H9 (cell line): ENCODE results near the gene CLTCL1. TPM values are rescaled to one million over a fixed set of nuclear protein-coding genes. Genes with fewer than 3 reads are reported as not detected.

ENCODE experiments used
- DNase-seq: peaks from one replicate; pipeline ENCODE4 v3.0.0-alpha.2; 2017
- H2AFZ ChIP-seq: one replicate; pipeline ENCODE4 v1.6.1; 2013; ENCODE audit warnings: mild to moderate bottlenecking, low read length, control low read depth, moderate library complexity
- H2AK5ac ChIP-seq: 2 replicates; pipeline ENCODE4 v1.6.1; 2013; ENCODE audit warnings: low read length, control low read depth, mixed read lengths; ENCODE audit not compliant: insufficient read length
- H2BK120ac ChIP-seq: one replicate; pipeline ENCODE4 v1.6.1; 2013; ENCODE audit warnings: low read depth, mild to moderate bottlenecking, low read length, control low read depth, inconsistent platforms; ENCODE audit not compliant: poor library complexity, severe bottlenecking
- H2BK12ac ChIP-seq: 2 replicates; pipeline ENCODE4 v1.6.1; 2013; ENCODE audit warnings: low read length, control low read depth, mixed read lengths, low read depth; ENCODE audit not compliant: insufficient read length
- H2BK15ac ChIP-seq: 2 replicates; pipeline ENCODE4 v1.6.1; 2013; ENCODE audit warnings: low read depth, low read length, control low read depth
- H2BK20ac ChIP-seq: one replicate; pipeline ENCODE4 v1.6.1; 2013; ENCODE audit warnings: low read depth, mild to moderate bottlenecking, low read length, control low read depth, inconsistent platforms; ENCODE audit not compliant: poor library complexity, severe bottlenecking
- H2BK5ac ChIP-seq: 2 replicates; pipeline ENCODE4 v1.6.1; 2013; ENCODE audit warnings: low read length, control low read depth, mixed read lengths; ENCODE audit not compliant: insufficient read length
- H3K14ac ChIP-seq: 2 replicates; pipeline ENCODE4 v1.6.1; 2013; ENCODE audit warnings: low read length, control low read depth; ENCODE audit not compliant: insufficient read depth
- H3K18ac ChIP-seq: 2 replicates; pipeline ENCODE4 v1.6.1; 2013; ENCODE audit warnings: low read depth, mild to moderate bottlenecking, mixed read lengths, low read length, control low read depth; ENCODE audit not compliant: insufficient read length
- H3K23ac ChIP-seq: 2 replicates; pipeline ENCODE4 v1.6.1; 2013; ENCODE audit warnings: low read length, control low read depth, mixed read lengths, low read depth; ENCODE audit not compliant: insufficient read length
- H3K23me2 ChIP-seq: 2 replicates; pipeline ENCODE4 v1.6.1; 2013; ENCODE audit warnings: low read depth, mild to moderate bottlenecking, mixed read lengths, low read length, control low read depth; ENCODE audit not compliant: insufficient read length, poor library complexity, severe bottlenecking
- H3K27ac ChIP-seq: 2 replicates; pipeline ENCODE4 v1.5.1; 2013; ENCODE audit warnings: low read length, control low read depth, mixed read lengths, low read depth; ENCODE audit not compliant: insufficient read length
- H3K27me3 ChIP-seq: 2 replicates; pipeline ENCODE4 v1.6.1; 2013; ENCODE audit warnings: low read length, control low read depth, inconsistent platforms; ENCODE audit not compliant: insufficient read depth
- H3K4ac ChIP-seq: 2 replicates; pipeline ENCODE4 v1.6.1; 2013; ENCODE audit warnings: low read depth, mild to moderate bottlenecking, control low read depth, inconsistent platforms, low read length, moderate library complexity
- H3K4me1 ChIP-seq: 2 replicates; pipeline ENCODE4 v1.6.1; 2013; ENCODE audit warnings: low read length, control low read depth, inconsistent platforms; ENCODE audit not compliant: insufficient read depth
- H3K4me2 ChIP-seq: 2 replicates; pipeline ENCODE4 v1.6.1; 2013; ENCODE audit warnings: low read length, control low read depth, mixed read lengths; ENCODE audit not compliant: insufficient read length, insufficient read depth
- H3K56ac ChIP-seq: 2 replicates; pipeline ENCODE4 v1.6.1; 2013; ENCODE audit warnings: low read depth, mild to moderate bottlenecking, mixed read lengths, low read length, control low read depth; ENCODE audit not compliant: insufficient read length
- H3K79me1 ChIP-seq: 2 replicates; pipeline ENCODE4 v1.6.1; 2013; ENCODE audit warnings: low read depth, mild to moderate bottlenecking, moderate library complexity, low read length, control low read depth, inconsistent platforms; ENCODE audit not compliant: insufficient read depth, poor library complexity, severe bottlenecking
- H3K79me2 ChIP-seq: 2 replicates; pipeline ENCODE4 v1.6.1; 2013; ENCODE audit warnings: low read length, control low read depth, inconsistent platforms; ENCODE audit not compliant: insufficient read depth
- H3K9ac ChIP-seq: 2 replicates; pipeline ENCODE4 v1.6.1; 2013; ENCODE audit warnings: low read length, control low read depth, mixed read lengths; ENCODE audit not compliant: insufficient read length; ENCODE audit errors: extremely low read depth
- H3K9me3 ChIP-seq: one replicate; pipeline ENCODE4 v1.6.1; 2013; ENCODE audit warnings: low read depth, low read length, inconsistent platforms; ENCODE audit not compliant: control insufficient read depth
- H3T11ph ChIP-seq: one replicate; pipeline ENCODE4 v1.6.1; 2013; ENCODE audit warnings: mild to moderate bottlenecking, low read length, control low read depth, inconsistent platforms
- H4K20me1 ChIP-seq: one replicate; pipeline ENCODE4 v1.6.1; 2013; ENCODE audit not compliant: control insufficient read depth, insufficient read length, insufficient read depth
- H4K5ac ChIP-seq: 2 replicates; pipeline ENCODE4 v1.6.1; 2013; ENCODE audit warnings: low read depth, mild to moderate bottlenecking, mixed read lengths, low read length, control low read depth; ENCODE audit not compliant: insufficient read length
- H4K8ac ChIP-seq: replicated peaks from 2 replicates; pipeline ENCODE4 v1.6.1; 2013; ENCODE audit warnings: low read length, control low read depth, mixed read lengths, low read depth; ENCODE audit not compliant: insufficient read length
- H4K91ac ChIP-seq: 2 replicates; pipeline ENCODE4 v1.6.1; 2013; ENCODE audit warnings: low read depth, mild to moderate bottlenecking, moderate library complexity, mixed read lengths, low read length, control low read depth; ENCODE audit not compliant: insufficient read length
- H3K27ac Mint-ChIP-seq, 3 experiments: 2 replicates in 2 of 3; 3 replicates in 1 of 3; pipeline ENCODE4 v1.8.0; 2020 to 2021; ENCODE audit warnings: mixed read lengths in 3 of 3, mild to moderate bottlenecking in 1 of 3, moderate library complexity in 1 of 3
- H3K27me3 Mint-ChIP-seq: 2 replicates; pipeline ENCODE4 v1.8.0; 2021; ENCODE audit warnings: low read depth, mild to moderate bottlenecking, moderate library complexity, mixed read lengths
- H3K36me3 Mint-ChIP-seq, 3 experiments: 2 replicates in 2 of 3; 3 replicates in 1 of 3; pipeline ENCODE4 v1.8.0; 2020 to 2021; ENCODE audit warnings: low read depth in 3 of 3, mixed read lengths in 3 of 3; ENCODE audit not compliant: insufficient read depth in 1 of 3
- H3K4me1 Mint-ChIP-seq, 2 experiments: 2 replicates each; pipeline ENCODE4 v1.8.0; 2020; ENCODE audit warnings: mixed read lengths in 2 of 2
- H3K4me3 Mint-ChIP-seq, 2 experiments: 2 replicates in 1 of 2; 3 replicates in 1 of 2; pipeline ENCODE4 v1.8.0; 2020 to 2021; ENCODE audit warnings: mild to moderate bottlenecking in 2 of 2, mixed read lengths in 2 of 2, moderate library complexity in 1 of 2
- H3K9me3 Mint-ChIP-seq, 2 experiments: 2 replicates in 1 of 2; 3 replicates in 1 of 2; pipeline ENCODE4 v1.8.0; 2020; ENCODE audit warnings: mild to moderate bottlenecking in 2 of 2, mixed read lengths in 2 of 2, moderate library complexity in 1 of 2
- CTCF ChIP-seq: fragments of 200-600 bp; sonication (generic); conservative IDR thresholded peaks from 3 replicates; pipeline ENCODE4 v1.8.0; 2021; ENCODE audit warnings: antibody characterized with exemption, mild to moderate bottlenecking
- WGBS: extraction: QIAGEN DNeasy Blood & Tissue Kit; methylation state at CpG from one replicate; pipeline ENCODE4 v1.1.7; 2013; ENCODE audit warnings: missing lambda C conversion rate, low lambda C conversion rate, mixed read lengths; ENCODE audit not compliant: insufficient read length; ENCODE audit errors: extremely low coverage; 5-methylcytosine and 5-hydroxymethylcytosine counted together
- total RNA-seq: library from RNA; stranded (reverse); gene quantifications from 2 replicates; pipeline ENCODE4 v1.2.1, GENCODE V29; 2021

CLTCL1 gene
- total RNA-seq, 1 experiment from 2014 or later = 11.1 TPM

DNA sequence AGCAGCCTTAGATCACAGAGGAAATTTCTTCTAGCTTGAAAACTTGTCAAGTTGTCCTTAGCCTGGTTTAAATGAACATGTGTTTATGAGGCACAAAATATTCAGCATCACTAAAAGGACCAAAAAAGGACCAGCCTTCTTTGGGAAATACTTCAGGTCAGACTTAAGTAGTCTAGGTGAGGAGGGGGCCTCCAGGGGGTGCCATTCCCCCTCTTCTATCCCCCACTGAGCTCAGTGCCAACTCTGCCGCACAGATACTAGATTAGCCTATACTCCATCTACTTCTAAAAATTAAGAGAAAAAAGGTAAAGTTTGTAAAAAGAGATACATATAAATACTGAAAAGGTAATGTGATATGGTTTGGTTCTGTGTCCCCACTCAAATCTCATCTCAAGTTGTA is 20.6 kb downstream of the CLTCL1 start:
- Histone ChIP-seq H3K9me3 (no peaks in the 10 kb centered on the region), H2BK12ac (no peak overlapping the region), H3K14ac (no peak overlapping the region), H4K91ac (no peak overlapping the region), H3T11ph (no peak overlapping the region), H3K4ac (no peak overlapping the region), H3K9ac (no peak overlapping the region), H3K4me2 (no peak overlapping the region), H2AFZ (no peak overlapping the region), H3K56ac (no peak overlapping the region), H2BK120ac (no peak overlapping the region), H3K23ac (no peak overlapping the region), H3K79me2 (no peaks in the 10 kb centered on the region), H2BK20ac (no peak overlapping the region), H2BK5ac (no peak overlapping the region), H3K27ac (no peak overlapping the region), H3K4me1 (no peaks in the 10 kb centered on the region), H3K23me2 (no peaks in the 10 kb centered on the region), H2AK5ac (no peak overlapping the region), H3K27me3 (no peaks in the 10 kb centered on the region), H4K8ac (no peak overlapping the region), H3K18ac (no peak overlapping the region), H2BK15ac (no peak overlapping the region), H4K5ac (no peak overlapping the region), H3K79me1 (peaks cover 3% of the 10 kb centered on the region), H4K20me1 (no peaks in the 10 kb centered on the region)
- no peak overlapping the region for H3K27ac Mint-ChIP-seq
- no CpG with 5 or more reads among the region's 1 CpG for WGBS
- peak; percentile 52; the same call in 2 of the 3 replicates for TF ChIP-seq CTCF
- H3K4me3 Mint-ChIP-seq = no peak overlapping the region
- no peaks in the 10 kb centered on the region for H3K27me3 Mint-ChIP-seq
- H3K9me3 Mint-ChIP-seq = peaks cover 14 to 15% of the 10 kb centered on the region in 2 experiments; a peak in 4 of 5 replicates
- H3K4me1 Mint-ChIP-seq = peaks cover 4% of the 10 kb centered on the region in 2 experiments
- peaks cover 14 to 33% (median 18%) of the 10 kb centered on the region in 3 experiments for H3K36me3 Mint-ChIP-seq
- DNase-seq = no peak
